NCI-H345 (cell line): ENCODE measurements around the gene SLC16A5.
A peak's percentile ranks its signal among the peaks of the same experiment; 100 is the strongest.
"Not testable (repeated sequence)": the region's sequence is repeated elsewhere in the genome, so short reads cannot be mapped to it uniquely, and the experiment has no call there.

Experiments
- DNase-seq: peaks from one replicate; lab custom pipeline; 2025; lab: John Stamatoyannopoulos, UW

Gene SLC16A5, protein sequence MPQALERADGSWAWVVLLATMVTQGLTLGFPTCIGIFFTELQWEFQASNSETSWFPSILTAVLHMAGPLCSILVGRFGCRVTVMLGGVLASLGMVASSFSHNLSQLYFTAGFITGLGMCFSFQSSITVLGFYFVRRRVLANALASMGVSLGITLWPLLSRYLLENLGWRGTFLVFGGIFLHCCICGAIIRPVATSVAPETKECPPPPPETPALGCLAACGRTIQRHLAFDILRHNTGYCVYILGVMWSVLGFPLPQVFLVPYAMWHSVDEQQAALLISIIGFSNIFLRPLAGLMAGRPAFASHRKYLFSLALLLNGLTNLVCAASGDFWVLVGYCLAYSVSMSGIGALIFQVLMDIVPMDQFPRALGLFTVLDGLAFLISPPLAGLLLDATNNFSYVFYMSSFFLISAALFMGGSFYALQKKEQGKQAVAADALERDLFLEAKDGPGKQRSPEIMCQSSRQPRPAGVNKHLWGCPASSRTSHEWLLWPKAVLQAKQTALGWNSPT

DNA sequence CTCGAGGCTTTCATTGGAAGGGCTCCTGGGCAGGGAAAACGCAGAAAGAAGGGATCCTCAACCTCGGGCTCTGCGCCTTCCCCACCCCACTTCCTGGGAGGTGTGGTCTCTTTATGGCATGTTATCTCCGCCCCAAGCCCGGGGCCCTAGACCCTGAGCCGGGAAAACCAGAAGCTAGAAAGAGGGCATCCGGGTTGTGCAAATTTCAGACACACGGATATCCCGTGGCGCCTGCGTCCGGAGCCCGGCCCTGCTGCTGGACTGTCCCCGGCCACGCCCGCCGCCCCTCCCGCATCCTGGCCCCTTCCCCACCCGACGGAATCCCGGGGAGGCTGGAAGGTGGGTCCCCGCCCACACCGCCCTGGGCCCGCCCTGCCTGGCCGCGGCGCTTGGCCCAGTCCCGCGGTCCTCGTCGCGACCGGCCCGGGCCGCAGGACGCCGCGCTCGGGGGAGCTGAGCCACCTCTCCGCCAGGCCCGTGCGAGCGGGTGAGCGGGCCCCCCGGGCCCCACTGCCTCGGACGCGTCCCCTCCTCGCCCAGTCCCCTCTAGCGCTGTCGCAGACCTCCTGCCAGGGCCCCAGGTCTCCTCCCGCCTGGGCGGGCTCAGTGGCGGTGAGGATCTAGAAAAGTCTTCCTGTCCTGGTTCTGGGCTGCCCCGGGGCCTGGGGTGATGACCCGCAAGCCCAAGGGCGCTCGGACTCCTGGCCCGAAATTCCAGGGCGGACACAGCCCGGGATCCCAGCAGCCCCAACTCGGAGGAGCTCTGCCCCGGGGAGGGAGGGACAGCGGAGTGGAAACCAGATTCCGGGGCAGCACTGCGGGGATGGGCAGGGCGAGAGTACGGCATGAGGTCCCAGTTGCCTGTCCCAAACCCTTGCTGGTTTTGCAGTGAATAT, at the start of gene SLC16A5:
SLC16A5 (plus strand) TSS at position 397 of the 896 bp plus-strand sequence. CDS start 5,683 bp downstream, outside the sequence.
- no peak for DNase-seq

DNA sequence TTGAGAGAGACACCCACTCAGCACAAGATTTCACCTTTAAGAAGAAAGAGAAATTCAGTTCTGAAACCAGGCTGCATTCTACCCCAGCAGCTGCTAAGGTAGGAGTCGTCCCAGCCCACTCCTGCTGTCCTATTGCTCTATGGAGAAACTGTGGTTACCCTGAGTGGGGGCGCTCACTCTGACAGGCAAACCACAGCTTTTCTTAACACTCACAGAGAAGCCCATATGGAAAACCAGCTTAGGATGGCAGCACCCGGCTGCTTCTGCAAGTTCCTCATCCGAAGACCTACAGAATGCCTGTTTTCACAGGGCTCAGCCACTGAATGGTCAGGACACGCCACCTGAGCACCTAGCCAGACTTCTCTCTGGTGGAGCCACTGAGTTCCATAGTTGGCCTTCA, 48.5 kb upstream of the SLC16A5 start:
- DNase-seq, result no peak

DNA sequence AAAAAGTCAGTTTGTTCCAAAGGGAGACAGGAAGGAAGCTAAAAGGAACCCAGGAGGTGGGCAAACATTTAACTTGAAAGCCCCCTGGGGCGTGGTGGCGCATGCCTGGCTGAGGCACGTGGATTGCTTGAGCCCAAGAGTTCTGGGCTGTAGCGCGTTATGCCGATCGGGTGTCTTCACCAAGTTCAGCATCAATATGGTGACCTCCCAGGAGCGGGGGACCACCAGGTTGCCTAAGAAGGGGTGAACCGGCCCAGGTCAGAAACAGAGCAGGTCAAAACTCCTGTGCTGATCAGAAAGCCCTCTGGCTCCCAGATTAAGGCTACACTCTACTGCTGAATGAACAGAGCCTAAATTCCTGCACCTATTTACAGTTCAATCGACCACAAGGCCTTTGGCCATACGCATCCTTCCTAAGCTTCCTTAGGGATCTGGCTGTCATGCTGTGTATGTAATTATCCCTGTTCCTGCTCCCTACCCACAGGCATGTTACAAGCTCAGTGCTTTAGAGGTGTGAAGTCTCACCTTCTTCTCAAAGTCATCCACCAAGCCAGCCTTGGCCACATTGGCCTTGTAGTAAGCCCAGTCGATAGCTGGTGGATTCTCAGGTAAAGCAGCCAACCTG, 46.0 kb upstream of the SLC16A5 start:
- DNase-seq, result no peak

DNA sequence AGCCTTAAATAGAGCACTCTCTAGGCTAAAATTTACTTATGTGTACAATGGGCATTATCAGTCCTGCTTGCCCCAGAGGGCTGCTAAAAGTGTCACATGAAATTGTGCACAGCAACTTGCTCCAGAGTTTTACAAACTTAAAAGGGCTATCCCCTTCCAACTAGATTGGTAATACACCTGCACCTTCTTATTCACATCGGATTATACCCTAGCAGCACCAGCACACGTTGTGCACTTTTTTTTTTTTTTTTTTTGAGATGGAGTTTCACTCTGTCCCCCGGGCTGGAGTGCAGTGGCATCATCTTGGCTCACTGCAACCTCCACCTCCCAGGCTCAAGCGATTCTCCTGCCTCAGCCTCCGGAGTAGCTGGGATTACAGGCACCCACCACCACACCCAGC, 44.0 kb upstream of the SLC16A5 start:
- not testable (repeated sequence) for DNase-seq

DNA sequence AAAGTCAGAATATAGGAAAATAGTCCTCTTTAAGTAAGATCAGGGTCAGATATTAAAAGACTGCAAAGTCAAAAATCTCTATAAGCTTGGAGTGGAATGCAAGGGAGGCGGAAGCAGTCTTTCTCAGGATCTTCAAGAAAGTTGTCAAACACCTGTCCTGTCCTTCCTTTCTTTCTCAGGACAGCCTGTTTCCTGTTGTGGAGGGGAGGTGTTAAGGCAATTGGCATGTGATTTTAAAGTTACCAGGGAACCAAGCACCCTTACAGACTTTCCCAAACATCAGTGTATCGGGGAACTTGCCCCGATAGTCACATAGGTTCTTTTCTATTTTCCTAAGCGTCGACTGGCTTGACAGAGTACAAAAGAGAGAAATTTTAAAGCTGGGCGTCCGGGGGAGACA, 43.0 kb upstream of the SLC16A5 start:
- DNase-seq, result no peak

DNA sequence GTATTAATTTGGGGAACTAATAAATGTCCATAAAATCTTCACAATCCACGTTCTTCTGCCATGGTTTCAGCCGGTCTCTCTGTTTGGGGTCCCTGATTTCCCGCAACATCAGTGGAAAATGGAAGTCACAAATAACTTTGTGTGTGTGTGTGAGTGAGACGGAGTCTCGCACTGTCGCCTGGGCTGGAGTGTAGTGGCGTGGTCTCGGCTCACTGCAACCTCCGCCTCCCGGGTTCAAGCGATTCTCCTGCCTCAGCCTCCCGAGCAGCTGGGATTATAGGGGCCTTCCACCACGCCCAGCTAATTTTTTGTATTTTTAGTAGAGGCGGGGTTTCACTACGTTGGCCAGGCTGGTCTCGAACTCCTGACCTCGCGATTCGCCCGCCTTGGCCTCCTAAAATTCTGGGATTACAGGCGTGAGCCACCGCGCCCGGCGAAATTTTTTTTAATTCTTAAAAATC, 41.8 kb upstream of the SLC16A5 start:
- not testable (repeated sequence) for DNase-seq

DNA sequence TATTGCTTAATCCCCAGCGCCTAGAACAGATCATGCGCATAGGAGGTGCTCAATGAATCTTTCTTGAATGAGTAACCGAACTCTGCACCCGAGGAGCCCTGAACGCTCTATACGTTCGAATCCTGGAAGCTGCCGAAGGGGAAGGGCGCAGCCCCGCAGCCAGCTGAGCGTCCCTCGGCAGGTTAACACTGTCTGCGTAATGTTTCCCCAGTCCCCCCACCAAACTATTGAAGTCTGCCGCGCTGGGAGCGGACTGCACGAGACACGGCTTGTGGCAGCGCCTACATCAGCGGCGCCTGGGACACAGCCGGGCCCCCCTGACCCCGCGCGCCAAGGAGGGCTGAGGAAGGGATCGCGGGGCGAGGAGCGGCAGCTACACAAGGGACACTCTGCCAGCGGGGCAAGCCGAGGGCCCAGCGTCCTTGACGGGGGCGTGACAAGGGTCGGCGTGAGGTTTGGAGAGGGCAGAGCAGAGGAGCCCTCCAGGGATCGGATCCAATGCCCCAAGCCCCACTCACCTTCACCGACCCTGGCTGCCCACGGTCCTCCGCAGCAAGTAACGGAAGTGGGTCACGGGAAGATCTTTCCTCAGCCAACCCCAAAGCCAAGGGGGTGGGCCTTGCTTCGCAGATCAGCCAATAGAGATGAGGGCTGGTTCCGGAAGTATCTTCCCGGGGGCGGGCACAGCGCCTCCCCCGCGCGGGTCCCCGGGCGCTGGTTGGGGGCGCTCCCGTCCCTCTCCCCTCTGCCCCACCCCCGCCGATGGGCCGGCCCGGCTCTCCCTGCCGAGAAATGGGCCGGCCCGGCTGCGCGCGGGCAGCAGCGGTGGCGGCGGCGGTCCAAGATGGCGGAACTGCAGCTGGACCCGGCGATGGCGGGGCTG, 41.1 kb upstream of the SLC16A5 start, which contains the start of the genes ATP5PD and KCTD2:
ATP5PD (minus strand) TSS at position 563 of the 883 bp plus-strand sequence. CDS start 4,319 bp downstream, outside the sequence.
KCTD2 (plus strand) TSS at position 819 of the 883 bp plus-strand sequence; CDS start at position 845, 26 bp downstream.
- DNase-seq, result peak; percentile 99

DNA sequence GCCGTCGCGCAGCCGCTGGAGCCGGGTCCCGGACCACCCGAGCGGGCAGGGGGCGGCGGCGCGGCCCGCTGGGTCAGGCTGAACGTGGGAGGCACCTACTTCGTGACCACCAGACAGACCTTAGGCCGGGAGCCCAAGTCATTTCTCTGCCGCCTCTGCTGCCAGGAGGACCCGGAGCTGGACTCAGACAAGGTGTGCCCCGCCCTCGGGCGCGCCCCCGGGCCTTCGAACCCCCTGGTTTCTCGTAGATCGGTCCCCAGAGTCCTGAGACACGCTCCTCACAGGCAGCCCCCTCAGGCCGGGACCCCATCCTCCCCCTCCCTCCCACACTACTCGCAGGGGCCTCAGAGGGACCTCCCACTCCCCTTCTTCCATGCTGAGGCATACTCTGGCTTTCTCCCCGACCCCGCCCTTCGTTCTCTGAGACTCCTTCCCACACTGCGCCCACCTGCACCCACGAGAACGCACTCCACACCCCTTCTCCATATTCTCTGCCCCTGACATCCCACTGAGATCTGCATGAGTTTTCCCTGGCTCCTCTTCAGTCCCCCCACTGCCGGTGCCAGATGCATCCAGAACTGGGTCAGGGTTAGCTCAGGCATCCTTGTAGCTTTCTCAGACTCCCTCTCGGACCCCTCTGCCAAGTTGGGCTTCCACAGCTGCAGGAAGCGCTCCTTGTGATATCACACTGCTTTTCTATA, 40.2 kb upstream of the SLC16A5 start:
- DNase-seq, result peak; percentile 30

DNA sequence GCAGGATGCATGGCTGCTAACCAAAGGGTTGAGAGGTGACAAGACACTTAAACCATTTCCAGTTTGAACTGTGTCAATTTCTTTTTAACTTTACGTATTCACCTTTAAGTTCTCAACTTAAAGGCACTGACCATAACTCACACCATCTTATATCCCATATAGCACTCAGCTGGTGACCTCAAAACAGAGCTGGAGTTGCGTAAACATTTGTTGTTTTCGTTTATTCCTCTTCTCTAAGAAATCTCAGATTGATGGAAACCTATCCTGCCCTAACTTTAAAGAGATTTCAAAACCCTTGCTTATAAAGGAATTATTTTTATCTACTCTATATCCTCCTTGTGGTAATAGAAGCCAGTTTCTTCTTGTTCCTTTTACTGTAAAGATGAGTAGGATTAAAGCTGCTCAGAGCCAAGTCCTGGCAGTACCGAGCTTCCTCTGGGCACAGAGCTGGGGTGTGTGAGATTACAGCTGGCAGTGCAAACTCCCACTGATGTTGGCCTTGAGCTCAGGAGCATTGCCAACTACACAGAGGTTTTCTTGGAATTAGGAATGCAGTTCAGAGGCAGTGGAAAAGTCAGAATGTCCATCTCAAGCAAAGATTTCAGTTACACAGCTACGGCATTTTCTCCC, 39.4 kb upstream of the SLC16A5 start:
- no peak for DNase-seq

DNA sequence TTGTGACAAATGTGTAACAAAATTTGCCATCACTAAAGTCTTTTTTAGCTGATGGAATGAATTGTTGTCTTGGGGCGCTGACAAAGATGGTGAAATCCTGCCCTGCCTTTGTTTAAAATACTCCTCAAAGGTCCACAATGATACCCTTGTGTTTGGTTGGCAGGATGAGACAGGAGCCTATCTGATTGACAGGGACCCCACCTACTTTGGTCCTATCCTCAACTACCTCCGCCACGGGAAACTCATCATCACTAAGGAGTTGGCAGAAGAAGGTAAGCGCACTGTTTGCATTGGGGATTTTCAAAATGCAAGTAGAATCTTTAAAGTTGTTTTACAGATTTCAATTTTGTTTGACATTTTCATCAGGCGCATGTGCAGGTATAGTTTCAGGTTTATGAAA, 38.7 kb upstream of the SLC16A5 start:
- DNase-seq, result no peak

DNA sequence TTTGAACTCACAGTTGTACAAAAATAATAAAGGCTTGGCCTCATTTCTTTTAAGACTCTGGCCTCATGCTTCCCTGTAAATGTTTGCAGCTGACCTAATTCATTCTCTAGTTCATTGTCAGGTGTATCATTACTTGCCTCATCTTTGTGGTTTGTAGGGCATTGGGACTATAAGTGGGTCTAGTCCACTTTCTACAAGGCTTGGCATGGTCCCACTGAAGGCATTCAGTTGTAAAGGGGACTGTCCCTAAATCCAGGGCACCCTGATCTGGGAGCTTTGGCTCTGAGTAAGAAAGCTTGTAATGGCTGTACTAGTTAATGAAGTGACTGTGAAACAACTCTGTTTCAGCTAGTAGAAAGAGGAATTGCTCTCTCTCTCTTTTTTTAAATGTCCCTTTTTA, 38.0 kb upstream of the SLC16A5 start:
- no peak for DNase-seq

DNA sequence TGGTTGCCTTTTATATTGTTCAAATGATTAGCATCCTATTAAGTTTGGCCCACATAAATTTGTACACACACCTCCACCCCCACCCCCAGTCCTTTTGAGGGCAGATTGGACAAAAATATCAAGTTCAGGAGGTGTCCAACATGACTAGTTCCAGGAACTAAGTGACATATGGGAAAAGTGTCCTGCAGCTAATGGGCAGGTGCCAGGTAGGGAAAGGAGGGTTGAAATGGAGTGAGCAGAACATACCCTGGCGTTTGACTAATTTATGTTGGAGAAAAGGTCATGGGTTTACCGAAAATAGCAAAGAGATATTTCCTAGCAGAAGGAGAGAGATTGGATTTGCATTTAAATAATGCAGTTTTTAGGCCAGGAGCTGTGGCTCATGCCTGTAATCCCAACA, 35.8 kb upstream of the SLC16A5 start:
- no peak for DNase-seq

DNA sequence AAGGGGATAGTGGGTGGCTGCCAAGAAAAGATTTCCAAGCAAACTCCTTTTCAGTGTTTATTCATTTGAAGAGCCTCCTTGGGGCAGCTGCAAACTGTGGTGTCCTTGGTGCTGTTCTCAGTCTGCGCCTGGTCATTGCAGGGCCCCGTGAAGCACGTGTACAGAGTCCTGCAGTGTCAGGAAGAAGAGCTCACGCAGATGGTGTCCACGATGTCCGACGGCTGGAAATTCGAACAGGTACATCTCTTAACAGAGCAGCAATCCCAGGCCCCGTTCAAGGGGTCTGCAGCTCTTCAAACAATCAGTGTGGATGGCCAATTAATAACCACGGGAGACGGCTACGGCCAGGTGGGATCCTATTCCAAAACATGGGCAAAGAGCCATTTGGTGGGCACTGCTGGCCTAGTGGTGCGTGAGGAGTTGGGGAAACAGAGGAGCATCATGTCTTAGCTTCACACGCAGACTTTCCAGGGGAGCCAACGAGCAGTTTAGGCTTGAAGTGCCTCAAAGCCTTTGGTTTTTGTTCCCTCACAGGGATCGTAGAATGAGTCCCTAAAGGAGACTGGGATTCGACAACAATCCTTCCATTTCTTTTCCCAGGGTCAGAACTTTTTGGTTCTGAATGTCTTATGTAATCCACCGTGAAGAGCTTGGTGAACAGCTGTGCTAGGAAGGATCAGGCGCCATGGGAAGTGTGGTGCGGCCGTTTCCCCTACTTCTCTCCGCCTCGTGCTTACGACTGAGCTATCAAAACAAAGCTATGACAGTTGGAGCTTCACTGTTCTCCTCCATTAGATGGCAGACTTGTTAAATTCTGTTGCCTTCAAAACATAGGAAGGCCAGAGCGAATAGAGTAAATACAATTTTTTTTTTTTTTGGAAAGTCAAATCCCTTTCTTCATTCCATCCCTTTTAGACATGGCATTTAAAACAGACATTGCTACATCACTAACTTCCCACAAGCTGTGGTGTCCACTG, 28.1 kb upstream of the SLC16A5 start:
- DNase-seq, result peak; percentile 4

DNA sequence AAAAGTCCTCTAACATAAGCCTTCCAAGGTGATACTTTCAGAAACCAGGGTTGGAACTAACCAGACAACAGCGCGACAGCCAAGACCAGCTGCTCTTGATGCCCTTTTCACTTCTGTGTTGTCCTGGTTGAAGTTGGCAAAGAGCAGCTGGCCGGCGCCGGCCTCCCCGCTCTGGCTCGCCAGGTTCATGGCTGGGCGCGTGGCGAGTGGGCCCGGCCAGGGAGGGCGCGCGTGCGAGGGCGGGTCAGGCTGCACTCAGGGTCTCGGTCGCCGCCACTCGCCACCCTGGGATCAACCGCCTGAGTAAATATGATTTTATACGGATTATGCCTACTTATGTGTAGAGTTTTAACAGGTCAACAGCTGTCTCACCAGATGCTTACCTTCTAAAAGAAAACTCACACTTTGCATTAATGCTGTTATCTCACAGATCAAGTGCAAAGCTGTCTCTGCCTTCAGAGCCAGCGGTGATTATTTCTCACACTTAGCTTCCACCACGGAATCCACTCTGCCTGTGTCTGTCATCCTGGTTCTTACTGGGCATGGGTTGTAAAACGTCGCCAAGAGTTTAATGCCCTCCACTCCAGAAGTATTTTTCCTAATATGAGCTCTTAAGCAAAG, 27.2 kb upstream of the SLC16A5 start:
- DNase-seq, result no peak

DNA sequence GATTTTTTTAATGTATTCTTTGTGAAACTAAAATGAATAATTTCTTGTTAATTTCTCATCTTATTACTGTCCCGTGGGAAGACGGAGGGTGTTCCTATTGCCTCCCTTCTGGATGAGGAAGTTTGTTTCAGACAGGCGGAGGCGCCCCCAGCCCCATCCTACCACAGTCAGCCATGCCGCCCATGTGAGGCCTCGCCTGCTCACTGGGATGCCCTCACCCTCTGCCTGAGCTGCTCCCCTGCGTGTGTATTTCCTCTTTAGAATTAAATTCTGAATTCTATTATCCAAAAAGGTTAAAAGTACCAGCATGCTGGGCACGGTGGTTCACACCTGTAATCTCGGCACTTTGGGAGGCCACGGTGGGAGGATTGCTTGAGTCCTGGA, 26.7 kb upstream of the SLC16A5 start:
- DNase-seq, result no peak

DNA sequence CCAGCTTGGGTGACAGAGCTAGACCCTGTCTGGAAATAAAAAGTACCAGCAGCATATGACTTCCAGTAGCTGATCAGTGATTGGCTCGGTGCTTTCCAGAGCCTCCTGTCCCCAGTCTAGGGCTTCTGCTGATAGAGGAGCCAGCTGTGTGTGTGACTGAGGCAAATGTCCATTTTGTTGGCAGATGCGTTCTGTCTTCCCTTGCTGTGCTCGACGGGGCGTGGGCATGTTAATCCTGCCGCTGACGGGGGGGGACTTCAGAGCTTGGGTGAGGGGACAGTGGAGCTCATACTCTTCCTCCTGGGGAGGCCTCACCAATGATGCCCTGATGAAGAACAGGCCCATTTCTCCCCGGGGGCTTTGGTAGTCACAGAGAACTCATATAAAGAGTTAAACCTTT, 26.1 kb upstream of the SLC16A5 start:
- DNase-seq, result no peak

DNA sequence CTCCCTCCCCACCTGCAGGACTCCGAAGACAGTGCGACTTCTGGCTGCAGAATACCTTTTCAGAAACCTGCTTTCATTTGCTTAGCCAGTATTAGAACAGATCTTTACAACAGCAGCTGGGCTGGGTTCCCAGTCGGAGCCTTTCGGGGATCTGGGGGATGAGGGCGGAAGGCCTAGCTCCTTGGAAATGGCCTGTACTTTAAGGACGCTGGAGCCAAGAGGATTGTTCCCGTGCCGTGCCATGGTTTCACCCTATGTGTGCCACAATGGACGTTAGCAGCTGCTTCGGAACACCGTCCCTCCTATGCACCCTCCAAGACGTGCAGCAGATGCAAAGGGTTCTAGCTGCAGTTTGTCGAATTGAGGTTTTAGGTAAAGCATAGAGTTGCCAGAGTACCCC, 24.6 kb upstream of the SLC16A5 start:
- DNase-seq, result no peak

DNA sequence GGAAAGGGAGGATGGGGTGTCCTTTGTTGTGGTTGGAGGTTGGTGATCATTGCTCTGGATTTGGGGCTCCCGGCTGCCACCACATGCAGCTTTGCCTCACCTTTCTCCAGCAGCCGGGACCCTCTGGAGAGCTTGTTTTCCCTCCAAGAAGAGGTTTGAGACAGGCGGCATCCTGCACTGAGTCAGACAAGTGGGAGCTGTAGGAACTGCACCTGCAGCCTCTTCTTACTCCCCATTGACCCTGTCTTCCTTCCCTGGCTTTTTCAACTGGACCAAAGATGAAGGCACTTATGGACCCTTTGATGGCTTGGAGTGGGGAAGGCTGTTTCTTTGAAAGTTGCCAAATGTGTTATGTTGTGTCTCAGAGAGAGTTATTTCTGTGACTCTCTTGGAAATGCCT, 24.1 kb upstream of the SLC16A5 start:
- DNase-seq, result no peak
